Measurements from ENCODE around the gene UBAP1. TPM values are rescaled to one million over a fixed set of nuclear protein-coding genes. Genes with fewer than 3 reads are reported as not detected.

UBAP1 gene
- total RNA-seq, 4 donors from 2014 or later = 31.6 to 52.2 (median 42.3) TPM

- TF ChIP-seq CTCF (IDR thresholded peaks at IDR 0.05; ENCODE audit: low read depth) = no peak
Observed at GRCh38 chr9:34219421-34219820, 40.6 kb downstream of the UBAP1 start.

GRCh38 chr9:34220218-34220617, 41.4 kb downstream of the UBAP1 start:
- no peak for TF ChIP-seq CTCF (IDR thresholded peaks at IDR 0.05; ENCODE audit: low read depth)

- no peak for TF ChIP-seq CTCF (IDR thresholded peaks at IDR 0.05; ENCODE audit: low read depth)
Observed at GRCh38 chr9:34224349-34224748, 45.5 kb downstream of the UBAP1 start.

GRCh38 chr9:34227445-34227844, 48.6 kb downstream of the UBAP1 start:
- no peak for TF ChIP-seq CTCF (IDR thresholded peaks at IDR 0.05; ENCODE audit: low read depth)

- TF ChIP-seq CTCF (IDR thresholded peaks at IDR 0.05; ENCODE audit: low read depth) = no peak
Observed at GRCh38 chr9:34230556-34230955, 51.7 kb downstream of the UBAP1 start.

- TF ChIP-seq CTCF (IDR thresholded peaks at IDR 0.05; ENCODE audit: low read depth) = no peak
Observed at GRCh38 chr9:34232201-34232600, 53.4 kb downstream of the UBAP1 start.

- TF ChIP-seq CTCF (IDR thresholded peaks at IDR 0.05; ENCODE audit: low read depth) = no peak
Observed at GRCh38 chr9:34233672-34234071, 54.8 kb downstream of the UBAP1 start.

Measured in subcutaneous adipose tissue (tissue), 4 donors.